GM13976 (cell line): ENCODE data around the gene UBE2K.
"Not testable (repeated sequence)": the region's sequence is repeated elsewhere in the genome, so short reads cannot be mapped to it uniquely, and the experiment has no call there.

ENCODE experiments used
- DNase-seq: peaks from one replicate; pipeline ENCODE4 v3.0.0; 2012; ENCODE audit warnings: low spot score
- CTCF ChIP-seq: IDR thresholded peaks from 2 replicates; pipeline ENCODE4 v1.5.1; 2012; ENCODE audit warnings: borderline replicate concordance, mild to moderate bottlenecking; ENCODE audit not compliant: insufficient read depth; ENCODE audit errors: extremely low read depth, missing control alignments, control extremely low read depth
- in situ Hi-C: fragments of 300-500 bp; cut with MboI; formaldehyde crosslinking; loops from one replicate; pipeline ENCODE4 v1.12.0; 2022; ENCODE audit warnings: low sequenced_read_pairs, mixed read lengths, inconsistent platforms; ENCODE audit not compliant: unreplicated experiment

The UBE2K gene

DNA sequence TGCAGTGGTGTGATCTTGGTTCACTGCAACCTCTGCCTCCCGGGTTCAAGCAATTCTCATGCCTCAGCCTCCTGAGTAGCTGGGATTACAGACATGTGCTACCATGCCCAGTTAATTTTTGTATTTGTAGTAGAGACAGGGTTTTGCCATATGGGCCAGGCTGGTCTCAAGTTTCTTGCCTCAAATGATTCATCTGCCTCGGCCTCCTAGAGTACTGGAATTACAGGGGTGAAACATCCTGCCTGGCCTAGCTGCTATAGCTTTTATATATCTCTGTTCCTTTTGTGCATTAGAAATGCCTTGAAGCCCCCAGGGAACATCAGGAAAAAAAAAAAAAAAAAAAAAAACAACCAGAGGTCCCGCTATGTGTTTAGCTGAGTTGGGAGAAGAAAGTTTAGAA, 34.8 kb downstream of the UBE2K start:
- TF ChIP-seq CTCF: no peak
- in situ Hi-C loops: no loop called here
- DNase-seq: no peak

DNA sequence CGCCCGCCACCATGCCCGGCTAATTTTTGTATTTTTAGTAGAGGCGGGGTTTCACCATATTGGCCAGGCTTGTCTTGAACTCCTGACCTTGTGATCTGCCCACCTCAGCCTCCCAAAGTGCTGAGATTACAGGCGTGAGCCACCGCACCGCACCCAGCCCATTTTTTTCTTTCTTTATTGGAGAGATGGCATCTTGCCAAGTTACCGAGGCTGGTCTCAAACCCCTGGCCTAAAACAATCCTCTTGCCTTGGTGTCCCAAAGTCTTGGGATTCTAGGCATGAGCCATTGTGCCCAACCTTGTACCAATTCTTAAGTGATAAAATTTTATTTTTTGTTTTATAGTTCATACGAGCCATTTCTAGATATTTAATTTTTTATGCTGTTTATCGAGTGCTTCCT, 41.7 kb downstream of the UBE2K start:
- in situ Hi-C loops: not testable (repeated sequence)

DNA sequence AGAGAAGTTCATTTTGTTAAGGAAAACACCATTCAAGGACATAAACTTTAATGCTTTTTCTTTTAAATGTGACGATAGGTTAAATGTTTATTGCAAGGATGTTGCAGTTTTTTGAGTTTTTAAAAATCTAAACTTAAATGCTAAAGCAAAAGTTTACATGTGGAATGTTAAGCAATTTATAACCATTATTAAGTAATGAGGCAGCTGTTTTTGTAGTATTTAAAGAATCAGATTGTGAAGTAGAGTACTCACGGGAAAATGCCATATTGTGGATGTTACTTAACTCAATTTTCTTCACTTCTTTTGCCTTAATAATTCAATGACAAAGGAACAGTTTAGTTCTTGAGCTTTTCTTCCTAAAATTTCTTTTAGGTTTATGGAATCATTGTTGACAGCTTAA, 43.5 kb downstream of the UBE2K start:
- TF ChIP-seq CTCF: no peak
- in situ Hi-C loops: no loop called here
- no peak for DNase-seq

More for the DNA sequence above, 41.7 kb downstream of the UBE2K start:
- not testable (repeated sequence) for DNase-seq

GRCh38 chr4:39745920-39746319, 48.0 kb downstream of the UBE2K start:
- DNase-seq: no peak
- TF ChIP-seq CTCF: no peak
- in situ Hi-C loops: no loop called here

DNA sequence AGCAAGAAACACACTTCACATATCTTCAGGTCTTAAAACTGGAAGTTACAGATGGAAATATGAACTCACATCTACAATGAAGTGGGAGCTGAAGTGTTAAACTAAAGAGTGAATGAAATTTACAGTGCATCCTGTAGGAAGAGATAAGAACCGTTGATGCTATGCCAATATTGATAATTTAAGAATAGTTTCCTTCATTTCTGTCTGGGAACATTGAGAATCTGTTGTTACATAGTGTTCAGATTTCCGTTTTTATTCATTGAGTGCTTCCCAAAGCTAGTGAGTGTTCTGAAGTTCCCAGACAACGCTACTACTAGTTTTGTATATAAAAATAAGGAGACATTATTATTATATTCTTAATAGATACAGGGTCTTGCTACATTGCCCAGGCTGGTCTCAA, 52.3 kb downstream of the UBE2K start:
- in situ Hi-C loops: no loop called here
- no peak for TF ChIP-seq CTCF
- DNase-seq: no peak

- no peak for TF ChIP-seq CTCF
- no peak for DNase-seq
- in situ Hi-C loops: no loop called here
Observed at GRCh38 chr4:39754309-39754708, 56.4 kb downstream of the UBE2K start.

GRCh38 chr4:39756159-39756558, 58.2 kb downstream of the UBE2K start:
- in situ Hi-C loops: no loop called here
- no peak for DNase-seq
- no peak for TF ChIP-seq CTCF

DNA sequence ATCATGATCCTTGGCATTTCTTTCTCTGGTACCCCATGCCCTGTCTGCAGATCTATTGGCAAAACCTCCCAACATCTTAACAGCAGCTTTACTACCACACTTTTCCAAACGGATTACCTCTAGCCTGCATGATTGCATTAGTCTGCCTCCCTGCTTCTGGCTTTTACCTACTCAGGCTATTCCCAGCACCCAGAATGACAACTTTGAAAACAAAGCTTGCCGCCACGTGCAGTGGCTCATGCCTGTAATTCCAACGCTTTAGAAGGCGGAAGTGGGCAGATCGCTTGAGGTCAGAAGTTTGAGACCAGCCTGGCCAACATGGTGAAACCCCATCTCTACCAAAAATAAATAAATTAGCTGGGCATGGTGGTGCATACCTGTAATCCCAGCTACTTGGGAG, 60.2 kb downstream of the UBE2K start:
- DNase-seq: no peak
- no peak for TF ChIP-seq CTCF
- in situ Hi-C loops: no loop called here
